Gastrocnemius medialis (tissue), 4 donors: Measurements from ENCODE around the gene SIGLECL1.
"Not testable (repeated sequence)": the region's sequence is repeated elsewhere in the genome, so short reads cannot be mapped to it uniquely, and the experiment has no call there.

Experiments
- CTCF ChIP-seq, 5 experiments: fragments of 450-650 bp in 3 of 5; fragments of 200-600 bp in 2 of 5; sonication (generic) in 2 of 5; IDR thresholded peaks in 4 of 5; conservative IDR thresholded peaks in 1 of 5; 1 replicate in 4 of 5; 2 replicates in 1 of 5; pipeline ENCODE4 v1.5.1; 2016 to 2019; ENCODE audit warnings: antibody characterized with exemption in 5 of 5, mild to moderate bottlenecking in 3 of 5, moderate library complexity in 3 of 5
- POLR2A ChIP-seq, 2 donors: fragments of 450-650 bp; IDR thresholded peaks; one replicate each; pipeline ENCODE4 v1.6.1; 2017; ENCODE audit warnings: antibody characterized with exemption in 2 of 2, mild to moderate bottlenecking in 2 of 2, moderate library complexity in 2 of 2

- not testable (repeated sequence) for TF ChIP-seq CTCF (IDR thresholded peaks at IDR 0.05 in 4 of 5, conservative IDR thresholded peaks at IDR 0.05 in 1 of 5); POLR2A (IDR thresholded peaks at IDR 0.05)
Measured at GRCh38 chr19:51224898-51225393, 25.9 kb upstream of the SIGLECL1 start, which contains the start of gene CD33.
